Measurements from ENCODE around the gene SYTL2.
"Not testable (repeated sequence)": the region's sequence is repeated elsewhere in the genome, so short reads cannot be mapped to it uniquely, and the experiment has no call there.

SYTL2 gene

DNA sequence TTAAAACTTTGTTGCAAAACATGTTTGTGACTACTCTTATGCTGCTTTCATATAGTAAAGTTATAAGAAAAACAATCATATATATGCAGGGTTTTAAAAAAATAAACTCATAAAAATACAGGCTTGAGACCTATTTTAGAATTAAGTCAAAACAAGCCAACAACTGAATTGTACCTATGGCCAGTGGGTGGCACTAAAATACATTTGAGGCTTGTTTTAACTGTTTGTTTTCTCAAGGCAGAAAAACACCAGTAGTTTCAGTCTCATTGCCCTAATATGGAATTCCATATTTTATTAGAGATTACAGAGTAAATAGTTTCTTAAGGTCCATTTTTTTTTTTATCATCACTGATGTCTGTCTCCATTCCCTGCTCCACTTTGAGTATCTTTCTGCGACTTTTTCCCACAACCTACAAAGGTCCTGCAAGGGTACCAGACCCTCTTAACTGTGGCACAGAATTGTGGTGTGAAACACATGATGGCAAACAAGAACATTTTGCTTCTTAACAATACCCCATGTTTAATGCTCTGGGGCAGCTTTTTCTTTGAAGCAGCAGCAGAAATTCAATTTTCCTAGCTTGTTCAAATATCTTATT lies 116.5 kb downstream of the SYTL2 start:
- no peak for DNase-seq (ENCODE audit: low read depth in 3 of 3, low spot score in 1 of 3)

DNA sequence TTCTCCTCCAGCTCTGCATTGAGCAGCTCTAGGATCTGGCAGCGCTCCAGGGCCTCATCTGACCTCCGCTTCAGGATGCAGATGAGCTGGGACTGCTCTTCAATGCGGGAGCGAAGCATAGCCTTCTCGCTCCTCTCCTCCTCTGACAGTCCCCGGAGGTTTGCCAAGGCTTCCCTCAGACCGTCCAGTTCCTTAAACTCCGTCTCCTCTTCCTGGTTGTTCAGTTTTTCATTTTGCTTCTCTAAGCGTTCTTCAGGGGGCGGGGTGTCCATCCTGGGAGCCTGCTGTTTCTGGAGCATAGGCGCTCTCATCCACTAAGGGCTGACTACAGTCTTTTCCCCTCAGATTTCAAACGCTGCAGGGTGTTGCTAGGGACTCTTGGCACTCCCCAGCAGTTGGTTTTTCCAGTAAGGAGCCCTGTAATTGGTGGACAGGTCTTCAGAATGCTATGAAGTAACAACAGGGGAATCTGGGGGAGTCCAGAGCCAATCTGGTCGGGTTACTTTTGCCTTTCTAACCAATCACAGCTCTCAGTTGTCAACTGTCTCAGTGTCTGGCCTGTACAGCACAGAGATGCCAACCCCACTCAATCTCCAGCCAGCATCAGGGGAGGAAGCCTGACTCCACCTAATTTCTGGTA lies 125.0 kb downstream of the SYTL2 start, which contains the start of gene CCDC89:
Gene CCDC89 (minus strand): TSS at position 376 of the 640 bp plus-strand sequence. CDS start 65 bp downstream, at position 311.
- no peak for DNase-seq (ENCODE audit: low read depth in 3 of 3, low spot score in 1 of 3)

DNA sequence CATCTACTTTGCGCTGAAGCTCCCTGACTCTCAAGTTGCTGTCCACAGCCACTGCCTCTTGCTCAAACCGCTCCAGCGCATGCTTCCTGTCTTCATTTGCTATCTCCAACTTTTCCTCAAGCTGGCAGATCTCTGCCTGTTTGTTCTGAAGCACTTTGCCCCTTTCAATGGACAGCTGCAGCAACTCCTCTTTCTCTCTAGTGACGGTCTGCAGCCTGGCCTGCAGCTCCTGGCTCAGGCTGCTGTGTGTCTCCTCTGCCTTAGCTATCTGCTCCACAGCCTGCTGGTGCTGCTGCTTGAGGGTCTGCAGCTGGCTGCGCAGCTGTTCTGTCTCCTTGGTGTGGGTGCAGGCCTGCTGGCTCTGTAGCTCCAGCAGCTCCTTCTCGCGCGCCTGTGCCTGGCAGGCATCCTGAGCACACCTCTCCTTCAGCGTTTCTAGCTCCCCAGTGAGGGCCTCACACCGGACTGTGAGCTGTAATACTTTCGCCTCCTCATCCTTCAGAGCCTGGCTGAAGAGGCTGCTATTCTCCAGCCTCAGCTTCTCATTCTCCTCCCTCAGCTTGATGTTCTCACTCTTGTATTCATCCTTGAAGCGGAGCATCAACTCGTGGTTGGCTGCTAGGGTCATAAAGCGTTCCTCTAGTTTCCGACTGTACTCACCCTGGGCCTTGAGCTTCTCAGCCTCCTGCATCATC lies 125.7 kb downstream of the SYTL2 start:
- no peak for DNase-seq (ENCODE audit: low read depth in 3 of 3, low spot score in 1 of 3)

DNA sequence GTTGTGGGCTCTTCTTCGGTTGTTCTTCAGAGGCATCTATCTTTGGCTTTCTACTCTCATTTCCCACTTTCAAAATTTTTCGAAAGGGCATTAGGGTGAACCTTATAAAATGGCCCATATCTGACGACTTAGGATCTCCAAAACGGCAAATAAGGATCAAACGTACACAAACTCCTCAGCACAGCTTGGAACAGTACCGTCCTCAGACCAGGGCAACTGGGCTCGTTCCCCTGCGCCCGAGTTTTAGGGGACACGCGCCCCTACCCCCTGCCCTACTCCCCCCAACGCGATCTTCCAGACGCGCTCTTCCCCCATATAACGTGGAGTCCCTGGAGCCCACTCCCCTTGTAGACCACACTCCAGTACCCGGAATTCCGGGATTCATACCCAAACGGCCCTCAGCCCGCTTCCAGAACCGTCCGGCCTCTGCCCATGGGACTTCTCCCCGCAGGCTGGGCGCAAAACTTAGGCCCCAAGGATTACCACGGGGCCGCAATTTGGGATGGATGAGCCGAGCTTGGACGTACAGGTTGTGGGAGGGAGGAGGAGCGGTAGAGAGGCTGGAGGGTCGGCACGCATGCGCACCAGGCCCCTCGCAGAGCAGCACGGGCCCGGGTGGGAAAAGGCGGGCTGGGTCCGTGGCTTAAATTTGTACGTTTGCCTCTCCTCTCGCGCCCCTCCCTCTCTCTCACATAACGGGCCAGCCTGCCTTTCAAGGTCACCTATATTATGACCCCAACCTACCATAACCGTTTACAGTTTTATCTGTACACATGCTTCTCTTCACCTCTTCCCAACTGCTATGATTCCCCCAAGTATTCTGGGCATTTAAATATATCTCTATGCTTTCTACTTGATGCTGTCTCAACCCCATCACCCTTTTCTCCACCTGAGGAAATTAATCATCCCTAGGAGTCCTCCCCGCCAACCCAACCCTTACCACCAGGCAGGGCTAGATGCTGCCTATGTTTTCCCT lies 128.3 kb downstream of the SYTL2 start:
- peak in 2 of 3 donors; percentile 24 to 50 for DNase-seq (ENCODE audit: low read depth in 3 of 3, low spot score in 1 of 3)

DNA sequence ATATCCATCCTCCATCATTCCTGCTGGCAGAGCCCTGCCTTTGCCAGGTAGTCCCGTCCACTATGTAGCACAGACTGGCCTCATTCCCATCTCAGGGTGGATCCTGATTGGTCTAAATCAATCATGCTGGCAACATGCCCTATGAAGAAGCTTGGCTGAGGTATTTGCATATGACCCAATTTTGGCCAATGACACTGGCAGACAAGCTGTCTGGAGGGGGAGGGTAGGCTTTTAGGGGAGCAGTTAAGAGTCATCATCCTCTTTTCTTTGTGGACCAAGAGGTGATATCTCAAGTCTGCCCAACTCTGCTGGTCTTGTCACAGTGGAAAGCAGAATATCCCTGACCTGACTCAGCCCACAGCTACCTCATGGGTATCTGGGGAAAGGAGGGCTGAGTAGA lies 130.0 kb downstream of the SYTL2 start:
- DNase-seq (ENCODE audit: low read depth in 3 of 3, low spot score in 1 of 3), result no peak

DNA sequence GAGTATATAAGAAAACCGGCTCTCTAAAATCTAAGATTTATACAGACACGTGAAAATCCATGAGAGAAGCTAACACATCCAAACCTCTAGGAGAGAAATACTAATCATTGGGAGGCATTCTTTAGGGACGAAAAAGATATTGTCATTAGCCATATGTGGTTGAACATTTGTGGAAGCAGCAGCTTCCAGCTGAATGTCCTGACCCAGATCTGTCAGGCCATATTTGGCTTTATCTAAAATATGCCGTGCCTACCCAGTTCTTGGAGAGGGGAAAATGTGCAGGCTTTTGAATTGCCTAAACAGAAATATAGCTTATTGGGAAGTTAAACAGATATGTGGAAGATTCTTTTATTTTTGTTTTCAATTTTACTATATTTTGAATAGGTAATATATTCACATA lies 131.4 kb downstream of the SYTL2 start:
- DNase-seq (ENCODE audit: low read depth in 3 of 3, low spot score in 1 of 3), result no peak

DNA sequence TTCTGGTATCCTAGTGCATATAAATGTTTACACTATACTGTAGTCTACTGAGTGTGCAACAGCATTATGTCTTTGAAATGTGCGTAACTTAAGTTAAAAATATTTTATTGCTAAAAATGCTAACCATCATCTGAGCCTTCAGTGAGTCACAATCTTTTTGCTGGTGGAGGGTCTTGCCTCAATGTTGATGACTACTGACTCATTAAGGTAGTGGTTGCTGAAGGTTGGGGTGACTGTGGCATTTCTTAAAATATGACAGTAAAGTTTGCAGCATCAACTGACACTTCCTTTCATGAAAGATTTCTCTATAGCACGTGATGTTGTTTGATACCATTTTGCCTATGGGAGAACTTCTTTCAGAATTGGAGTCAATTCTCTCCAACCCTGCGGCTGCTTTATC lies 137.5 kb downstream of the SYTL2 start:
- no peak for DNase-seq (ENCODE audit: low read depth in 3 of 3, low spot score in 1 of 3)

DNA sequence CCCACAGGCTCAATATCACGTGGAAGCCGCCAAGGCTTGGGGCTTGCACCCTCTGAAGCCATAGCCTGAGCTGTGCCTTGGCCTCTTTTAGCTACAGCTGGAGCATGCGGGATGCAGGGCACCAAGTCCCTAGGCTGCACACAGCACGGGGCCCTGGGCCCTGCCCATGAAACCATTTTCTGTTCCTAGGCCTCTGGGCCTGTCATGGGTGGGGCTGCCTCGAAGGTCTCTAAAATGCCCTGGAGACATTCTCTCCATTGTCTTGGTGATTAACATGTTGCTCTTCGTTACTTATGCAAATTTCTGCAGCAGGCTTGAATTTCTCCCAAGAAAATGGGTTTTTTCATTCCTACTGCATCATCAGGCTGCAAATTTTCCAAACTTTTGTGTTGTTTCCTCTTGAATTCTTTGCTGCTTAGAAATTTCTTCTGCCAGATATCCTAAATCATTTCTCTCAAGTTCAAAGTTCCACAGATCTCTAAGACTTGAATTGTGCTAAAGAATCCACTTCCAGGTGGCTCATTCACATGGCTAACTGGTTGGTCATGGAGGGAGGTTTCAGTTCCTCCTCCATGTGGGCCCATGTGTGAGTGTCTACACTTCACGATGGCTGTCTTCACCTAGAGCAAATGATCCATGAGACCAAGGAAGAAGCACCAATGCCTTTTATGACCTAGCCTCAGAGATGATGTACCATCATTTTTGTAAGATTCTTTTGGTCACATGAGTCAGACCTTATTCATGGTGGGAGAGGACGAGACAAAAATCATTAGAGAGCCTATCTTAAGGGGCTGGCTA lies 138.6 kb downstream of the SYTL2 start:
- DNase-seq (ENCODE audit: low read depth in 3 of 3, low spot score in 1 of 3), result no peak

DNA sequence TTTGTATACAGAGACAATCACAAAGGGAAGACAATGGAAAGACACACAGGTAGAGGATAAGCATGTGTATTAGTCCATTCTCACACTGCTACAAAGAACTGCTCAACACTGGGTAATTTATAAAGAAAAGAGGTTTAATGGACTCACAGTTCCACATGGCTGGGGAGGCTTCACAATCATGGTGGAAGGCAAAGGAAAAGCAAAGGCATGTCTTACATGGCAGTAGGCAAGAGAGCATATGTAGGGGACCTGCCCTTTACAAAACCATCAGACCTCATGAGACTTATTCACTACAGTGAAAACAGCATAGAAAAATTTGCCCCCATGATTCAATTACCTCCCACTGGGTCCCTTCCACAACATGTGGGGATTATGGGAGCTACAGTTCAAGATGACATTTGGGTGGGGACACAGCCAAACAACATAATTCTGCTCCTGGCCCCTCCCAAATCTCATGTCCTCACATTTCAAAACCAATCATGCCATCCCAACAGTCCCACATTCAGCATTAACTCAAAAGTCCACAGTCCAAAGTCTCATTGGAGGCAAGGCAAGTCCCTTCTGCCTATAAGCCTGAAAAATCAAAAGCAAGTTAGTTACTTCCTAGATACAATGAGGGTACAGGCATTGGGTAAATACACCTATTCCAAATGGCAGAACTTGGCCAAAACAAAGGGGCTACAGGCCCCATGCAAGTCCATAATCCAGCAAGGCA lies 139.8 kb downstream of the SYTL2 start:
- DNase-seq (ENCODE audit: low read depth in 3 of 3, low spot score in 1 of 3), result not testable (repeated sequence)

DNA sequence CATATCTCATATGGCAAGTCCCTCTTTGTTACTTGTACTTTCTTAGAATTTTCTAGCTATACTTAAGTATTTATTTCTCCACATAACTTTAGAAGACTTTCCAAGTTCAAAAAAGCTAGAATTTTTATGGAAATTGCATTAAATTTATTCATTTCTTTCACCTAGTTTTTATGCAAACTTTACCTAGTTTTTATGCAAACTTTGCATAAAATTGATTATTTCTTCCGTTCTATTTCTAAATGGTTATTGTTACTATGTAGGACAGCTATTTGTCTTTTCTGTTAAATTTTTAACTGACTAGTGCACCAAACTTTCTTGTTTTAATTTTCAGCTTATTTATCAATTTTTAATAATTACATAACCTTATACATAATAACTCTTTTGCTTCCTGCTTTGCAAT lies 142.8 kb downstream of the SYTL2 start:
- DNase-seq (ENCODE audit: low read depth in 3 of 3, low spot score in 1 of 3), result no peak

DNA sequence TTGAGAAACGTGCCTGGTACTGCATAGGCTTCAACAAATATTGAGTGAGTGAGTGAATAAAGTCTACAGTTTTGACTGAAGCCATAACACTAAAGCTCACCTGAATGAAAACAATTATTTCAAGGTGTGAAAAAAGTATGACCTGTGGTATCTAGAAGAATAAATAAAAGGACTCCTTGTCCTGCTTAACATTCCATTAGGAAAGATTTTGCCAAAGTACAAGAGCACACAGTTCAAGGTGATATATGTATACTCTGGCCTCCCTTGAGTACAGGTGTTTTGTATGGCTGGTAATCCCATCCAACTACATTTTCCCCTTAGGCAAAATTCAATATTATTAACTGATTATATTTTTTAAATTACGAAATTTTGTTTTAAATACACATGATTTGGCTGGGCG lies 144.3 kb downstream of the SYTL2 start:
- DNase-seq (ENCODE audit: low read depth in 3 of 3, low spot score in 1 of 3), result no peak

DNA sequence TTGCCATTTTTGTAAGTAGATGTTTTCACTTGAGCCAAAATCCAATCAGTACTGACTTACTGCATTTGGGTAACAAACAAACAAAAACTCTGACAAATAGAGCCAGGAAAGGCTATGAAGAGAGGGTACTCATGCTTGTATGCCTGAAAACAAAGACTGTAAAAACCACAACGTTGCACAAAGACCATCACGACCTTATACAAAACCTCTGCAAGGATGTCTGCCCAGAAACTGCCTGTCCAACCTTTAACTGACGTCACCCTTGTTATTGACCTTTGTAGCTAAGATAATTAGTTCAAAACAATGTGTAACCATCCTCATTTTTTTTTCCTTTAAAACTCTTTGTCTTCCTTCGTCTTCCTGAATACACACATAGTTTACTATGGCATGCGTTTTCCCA lies 145.2 kb downstream of the SYTL2 start:
- DNase-seq (ENCODE audit: low read depth in 3 of 3, low spot score in 1 of 3), result no peak

DNA sequence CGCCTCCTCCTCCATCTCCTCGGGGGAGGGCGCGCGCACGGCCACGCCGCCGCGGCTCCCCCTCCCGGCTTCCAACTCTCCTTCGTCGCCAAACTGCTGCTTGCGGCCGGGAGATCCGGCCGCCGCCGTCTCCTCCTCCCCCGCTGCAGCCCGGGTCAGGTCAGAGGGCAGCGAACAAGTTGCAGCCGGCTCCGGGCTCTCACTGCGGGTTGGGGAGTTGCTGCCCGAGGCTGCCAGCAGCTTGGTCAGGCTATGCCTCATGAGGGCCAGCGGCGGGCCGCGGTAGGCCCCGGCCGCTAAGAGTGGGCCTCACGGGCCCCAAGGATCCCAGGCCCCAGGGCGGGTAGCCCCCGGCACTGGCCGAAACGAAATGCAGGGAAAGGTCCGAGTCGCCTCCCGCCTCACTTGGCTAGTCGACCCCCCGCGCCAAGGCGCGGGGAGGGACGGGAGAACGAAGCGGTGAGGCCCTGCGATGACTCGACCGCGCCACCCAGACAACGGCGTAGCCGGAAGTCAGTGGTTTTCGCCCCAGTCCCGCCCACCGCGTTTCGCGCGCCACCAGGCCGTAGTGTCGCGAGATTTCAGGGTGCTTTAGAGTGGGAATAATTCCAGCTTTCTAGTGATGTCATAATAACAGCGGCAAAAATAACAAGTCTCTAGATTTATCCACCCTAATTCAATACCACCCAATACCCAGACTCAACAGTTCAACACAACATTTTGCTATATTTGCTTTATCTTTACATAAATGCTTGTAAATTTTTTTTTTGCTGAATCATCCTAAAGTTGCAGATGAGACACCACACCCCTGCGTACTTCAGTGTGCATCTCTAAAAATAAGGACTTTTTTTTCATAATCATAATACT lies 146.1 kb downstream of the SYTL2 start, which contains the start of gene CREBZF:
Gene CREBZF (minus strand): TSS at position 515 of the 867 bp plus-strand sequence. CDS start 254 bp downstream, at position 261.
- DNase-seq (ENCODE audit: low read depth in 3 of 3, low spot score in 1 of 3), result peak; percentile 76 to 91 (median 85)

DNA sequence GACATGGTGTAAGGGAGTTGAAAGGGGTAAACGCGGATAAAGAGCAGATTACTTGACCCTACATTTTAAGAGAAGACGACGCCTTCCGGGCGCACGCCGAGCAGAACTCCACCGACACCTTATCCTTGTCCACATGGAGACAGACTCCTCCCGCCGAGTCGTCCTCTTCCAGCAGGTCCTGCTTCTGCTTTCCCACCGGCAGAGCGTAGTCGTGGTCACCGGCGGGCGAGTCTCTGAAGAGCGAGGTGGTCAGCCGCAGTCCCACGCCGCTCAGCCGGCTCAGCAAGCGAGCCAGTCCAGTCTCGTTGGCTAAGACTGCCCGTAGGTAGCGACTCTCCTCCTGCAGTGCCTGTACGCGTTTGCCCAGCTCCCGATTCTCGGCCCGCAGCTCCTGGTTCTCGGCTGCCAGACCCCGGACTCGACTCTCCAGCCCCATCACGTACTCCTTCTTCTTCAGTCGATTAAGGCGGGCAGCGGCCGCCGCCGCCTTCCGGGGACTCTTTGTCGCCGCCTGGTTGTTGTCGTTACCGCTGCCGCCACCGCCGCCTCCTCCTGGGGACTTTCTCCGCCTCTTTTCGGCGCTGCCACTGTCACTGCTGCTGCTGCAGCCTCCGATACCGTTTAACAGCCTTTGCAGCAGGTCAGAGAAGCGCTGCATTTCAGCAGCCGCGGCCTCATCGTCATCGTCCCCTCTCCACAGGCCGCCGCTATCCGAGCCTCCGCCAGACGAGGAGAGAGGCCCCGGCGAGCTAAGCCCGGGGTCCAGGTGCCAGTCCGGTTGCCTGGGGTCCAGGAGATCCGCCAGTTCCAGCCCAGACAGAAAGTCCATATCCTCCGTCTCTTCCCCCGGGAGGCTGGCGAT lies 147.0 kb downstream of the SYTL2 start:
- DNase-seq (ENCODE audit: low read depth in 3 of 3, low spot score in 1 of 3), result peak; percentile 76 to 83 (median 77)

DNA sequence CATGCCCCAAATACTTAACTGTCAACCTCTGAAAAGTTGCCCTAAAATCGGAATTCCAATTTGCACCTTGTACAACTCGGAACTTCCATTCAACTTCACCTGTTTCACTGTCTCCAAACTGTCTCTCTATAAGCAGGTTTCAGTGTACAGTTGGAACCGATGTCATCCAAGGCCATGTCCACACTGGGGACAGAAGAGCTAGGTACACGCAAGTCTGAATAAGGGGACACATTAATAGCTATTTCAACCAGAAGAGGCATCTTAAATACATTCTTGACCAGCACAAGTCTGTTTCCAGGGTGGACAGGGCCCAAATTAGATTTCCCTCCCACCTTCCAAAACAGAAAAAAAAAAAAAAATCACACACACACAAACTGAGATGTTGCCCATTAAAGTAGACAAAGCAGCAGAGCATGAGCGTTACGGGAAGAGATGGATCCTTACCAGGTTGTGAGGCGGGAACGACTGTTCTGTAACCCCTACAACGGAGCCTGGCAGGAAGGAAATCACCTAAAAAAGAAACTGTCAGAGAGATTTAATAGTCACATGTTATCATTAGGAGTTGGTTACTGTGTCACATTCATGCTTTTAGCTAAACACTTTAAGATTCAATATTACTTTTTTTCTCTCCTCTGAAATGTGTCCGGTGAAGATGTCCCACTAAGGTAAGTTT lies 147.7 kb downstream of the SYTL2 start:
- DNase-seq (ENCODE audit: low read depth in 3 of 3, low spot score in 1 of 3), result no peak

DNA sequence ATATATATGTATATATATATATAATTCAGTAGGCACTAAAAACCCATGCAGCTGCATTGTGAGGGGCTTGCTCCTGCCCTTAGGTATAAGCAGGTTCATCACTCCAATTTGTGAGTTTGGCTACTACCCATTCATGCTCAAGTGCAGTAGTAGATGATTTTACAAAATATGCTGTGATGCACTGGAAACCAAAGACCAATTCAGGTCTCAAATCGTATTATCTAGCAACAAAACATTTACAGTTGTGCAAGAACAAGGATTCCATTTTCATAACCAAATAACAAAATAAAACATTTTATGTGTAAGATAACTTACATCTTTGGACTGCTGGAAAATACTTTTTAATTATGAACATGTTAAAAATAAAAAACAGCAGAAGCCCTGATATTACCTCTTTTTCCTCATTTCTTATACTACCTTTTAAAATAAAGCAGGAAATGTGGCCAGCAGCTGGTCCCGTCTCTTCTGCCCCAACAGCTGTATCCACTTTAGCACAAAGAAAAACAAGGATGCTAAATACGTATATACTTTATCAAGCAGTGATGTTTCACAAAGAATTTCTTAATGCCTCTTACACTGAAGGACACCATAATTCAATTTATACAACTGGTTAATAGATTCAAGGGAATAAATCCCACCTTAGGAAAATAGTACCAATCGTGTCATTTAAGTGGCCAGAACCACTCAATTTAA lies 148.8 kb downstream of the SYTL2 start:
- DNase-seq (ENCODE audit: low read depth in 3 of 3, low spot score in 1 of 3), result no peak

DNA sequence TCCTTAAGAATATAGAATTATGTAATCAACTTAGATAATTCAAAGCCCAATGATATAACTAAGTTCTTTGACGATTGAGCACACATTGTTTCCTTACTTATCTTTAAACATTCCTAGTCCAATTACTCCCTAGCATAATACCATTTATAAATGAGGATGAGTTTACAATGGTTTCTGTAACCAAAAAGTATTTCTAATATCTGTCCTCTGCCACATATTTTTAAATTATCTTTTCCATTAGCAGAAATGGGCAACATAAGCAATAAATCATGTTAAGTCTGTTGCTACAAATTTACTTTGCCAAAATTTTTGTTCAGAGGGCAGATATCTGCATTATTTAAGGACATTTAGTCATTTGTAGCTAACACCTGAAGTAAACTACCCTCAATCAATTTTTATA lies 152.8 kb downstream of the SYTL2 start:
- no peak for DNase-seq (ENCODE audit: low read depth in 3 of 3, low spot score in 1 of 3)

All from stimulated activated CD4-positive, alpha-beta T cell treated with anti-CD3 and anti-CD28 coated beads, TNF-alpha, amount 100 ng/mL, for 1 hour (primary cell).